GM23338 (cell line): ENCODE results near the gene MEOX2. TPM values are rescaled to one million over a fixed set of nuclear protein-coding genes. Genes with fewer than 3 reads are reported as not detected.

Experiments
- ATAC-seq: fragments of 200-7000 bp; cut with Tn5 transposase; 3 replicates; pipeline ENCODE4 v1.9.1; 2020
- DNase-seq: peaks from one replicate; pipeline ENCODE4 v3.0.0-alpha.2; 2015; ENCODE audit warnings: low spot score
- H2AFZ ChIP-seq: fragments of 200-600 bp; sonication (generic); 2 replicates; pipeline ENCODE4 v1.8.0; 2016; ENCODE audit warnings: antibody characterized with exemption, mild to moderate bottlenecking, moderate library complexity
- H3F3A ChIP-seq: fragments of 200-600 bp; sonication (generic); replicated peaks from 2 replicates; pipeline ENCODE4 v1.8.0; 2017; ENCODE audit warnings: antibody characterized with exemption, mixed run types, low read depth
- H3K27ac ChIP-seq: fragments of 200-600 bp; sonication (generic); 2 replicates; pipeline ENCODE4 v1.6.1; 2016; ENCODE audit warnings: low read depth
- H3K27me3 ChIP-seq: fragments of 200-600 bp; sonication (generic); 2 replicates; pipeline ENCODE4 v1.8.0; 2016; ENCODE audit warnings: mild to moderate bottlenecking, mixed run types, moderate library complexity; ENCODE audit not compliant: insufficient read depth
- H3K36me3 ChIP-seq: fragments of 200-600 bp; sonication (generic); 2 replicates; pipeline ENCODE4 v1.8.0; 2016; ENCODE audit warnings: mild to moderate bottlenecking; ENCODE audit not compliant: insufficient read depth
- H3K4me1 ChIP-seq: fragments of 200-600 bp; sonication (generic); 2 replicates; pipeline ENCODE4 v1.8.0; 2016; ENCODE audit warnings: mild to moderate bottlenecking, moderate library complexity; ENCODE audit not compliant: insufficient read depth
- H3K4me2 ChIP-seq: fragments of 200-600 bp; sonication (generic); 2 replicates; pipeline ENCODE4 v1.7.1; 2017; ENCODE audit warnings: mixed run types
- H3K4me3 ChIP-seq: fragments of 200-600 bp; sonication (generic); 2 replicates; pipeline ENCODE4 v1.6.1; 2016; ENCODE audit warnings: mixed run types
- H3K79me2 ChIP-seq: fragments of 200-600 bp; sonication (generic); replicated peaks from 2 replicates; pipeline ENCODE4 v1.8.0; 2017; ENCODE audit warnings: mild to moderate bottlenecking; ENCODE audit not compliant: insufficient read depth
- H3K9me2 ChIP-seq: fragments of 200-600 bp; sonication (generic); 2 replicates; pipeline ENCODE4 v1.8.0; 2017; ENCODE audit not compliant: insufficient read depth
- H4K20me1 ChIP-seq: fragments of 200-600 bp; sonication (generic); replicated peaks from 2 replicates; pipeline ENCODE4 v1.8.0; 2017; ENCODE audit warnings: mild to moderate bottlenecking; ENCODE audit not compliant: insufficient read depth
- H3K27ac Mint-ChIP-seq: 2 replicates; pipeline ENCODE4 v1.8.0; 2020; ENCODE audit warnings: inconsistent platforms, mild to moderate bottlenecking, moderate library complexity, mixed read lengths
- H3K27me3 Mint-ChIP-seq: 3 replicates; pipeline ENCODE4 v1.8.0; 2022; ENCODE audit warnings: low read depth, mild to moderate bottlenecking, moderate library complexity, mixed read lengths, inconsistent platforms; ENCODE audit not compliant: insufficient read depth, poor library complexity
- H3K36me3 Mint-ChIP-seq: 3 replicates; pipeline ENCODE4 v1.8.0; 2021; ENCODE audit warnings: low read depth, mild to moderate bottlenecking, inconsistent platforms, moderate library complexity, mixed read lengths
- H3K4me1 Mint-ChIP-seq: 3 replicates; pipeline ENCODE4 v1.8.0; 2020; ENCODE audit warnings: mild to moderate bottlenecking, inconsistent platforms, mixed read lengths
- H3K4me3 Mint-ChIP-seq: 3 replicates; pipeline ENCODE4 v1.8.0; 2021; ENCODE audit warnings: moderate library complexity, mild to moderate bottlenecking, inconsistent platforms, mixed read lengths
- H3K9me3 Mint-ChIP-seq: 3 replicates; pipeline ENCODE4 v1.8.0; 2020; ENCODE audit warnings: moderate library complexity, mild to moderate bottlenecking, inconsistent platforms, mixed read lengths
- CREB1 ChIP-seq: fragments of 250-450 bp; sonication (Bioruptor Pico); IDR thresholded peaks from 2 replicates; pipeline ENCODE4 v1.5.0; 2020; ENCODE audit warnings: low read depth, mild to moderate bottlenecking, moderate library complexity
- CTCF ChIP-seq, 2 experiments: fragments of 200-600 bp in 1 of 2; sonication (generic) in 1 of 2; conservative IDR thresholded peaks; 2 replicates each; pipeline versions ENCODE4 v1.5.1 to v1.6.1; 2016 to 2017; ENCODE audit warnings: antibody characterized with exemption in 2 of 2, low read depth in 2 of 2, mild to moderate bottlenecking in 2 of 2, moderate library complexity in 1 of 2
- ETS1 ChIP-seq: IDR thresholded peaks from 2 replicates; pipeline ENCODE4 v1.6.1; 2016; ENCODE audit warnings: antibody characterized with exemption
- EZH2 ChIP-seq: fragments of 200-600 bp; sonication (generic); IDR thresholded peaks from one replicate; pipeline ENCODE4 v1.8.0; 2017; ENCODE audit warnings: antibody characterized with exemption, mild to moderate bottlenecking, low read depth; ENCODE audit not compliant: unreplicated experiment
- EZH2phosphoT487 ChIP-seq: fragments of 200-600 bp; sonication (generic); IDR thresholded peaks from one replicate; pipeline ENCODE4 v1.8.1; 2018; ENCODE audit warnings: antibody characterized with exemption; ENCODE audit not compliant: unreplicated experiment
- JUNB ChIP-seq: IDR thresholded peaks from one replicate; pipeline ENCODE4 v1.6.1; 2016; ENCODE audit warnings: antibody characterized with exemption; ENCODE audit not compliant: unreplicated experiment
- POLR2AphosphoS5 ChIP-seq: IDR thresholded peaks from 2 replicates; pipeline ENCODE4 v1.6.1; 2016; ENCODE audit warnings: antibody characterized with exemption, low read depth
- REST ChIP-seq: IDR thresholded peaks from one replicate; pipeline ENCODE4 v1.6.1; 2018; ENCODE audit warnings: antibody characterized with exemption; ENCODE audit not compliant: unreplicated experiment
- STAT1 ChIP-seq: IDR thresholded peaks from one replicate; pipeline ENCODE4 v1.6.1; 2016; ENCODE audit warnings: antibody characterized with exemption; ENCODE audit not compliant: unreplicated experiment
- ZNF114 ChIP-seq: fragments of 250-450 bp; sonication (Bioruptor Pico); IDR thresholded peaks from 2 replicates; pipeline ENCODE4 v1.5.0; 2020; ENCODE audit warnings: mild to moderate bottlenecking, moderate library complexity
- ZNF331 ChIP-seq: fragments of 250-450 bp; sonication (Bioruptor Pico); IDR thresholded peaks from 2 replicates; pipeline ENCODE4 v1.5.0; 2020; ENCODE audit warnings: low read depth, mild to moderate bottlenecking, moderate library complexity
- polyA plus RNA-seq: library from polyadenylated mRNA; unstranded; fragments of >200 nt; fragmentation: Nextera tagmentation; extraction: Ambion mirVana; gene quantifications from 2 replicates; pipeline ENCODE4 v1.2.1, GENCODE V29; 2016
- total RNA-seq: library from RNA; depleted of rRNA; stranded (reverse); fragments of >200 nt; shearing (Covaris generic); gene quantifications from 2 replicates; pipeline ENCODE4 v1.2.3, GENCODE V29; 2014

Gene MEOX2
- total and polyA plus RNA-seq, 2 experiments from 2014 or later, result 0.50 to 1.2 TPM

GRCh38 chr7:15571301-15571878, 115.1 kb downstream of the MEOX2 start:
- peaks cover 1% of the 10 kb centered on the region for H3K27me3 Mint-ChIP-seq
- DNase-seq, result no peak

DNA sequence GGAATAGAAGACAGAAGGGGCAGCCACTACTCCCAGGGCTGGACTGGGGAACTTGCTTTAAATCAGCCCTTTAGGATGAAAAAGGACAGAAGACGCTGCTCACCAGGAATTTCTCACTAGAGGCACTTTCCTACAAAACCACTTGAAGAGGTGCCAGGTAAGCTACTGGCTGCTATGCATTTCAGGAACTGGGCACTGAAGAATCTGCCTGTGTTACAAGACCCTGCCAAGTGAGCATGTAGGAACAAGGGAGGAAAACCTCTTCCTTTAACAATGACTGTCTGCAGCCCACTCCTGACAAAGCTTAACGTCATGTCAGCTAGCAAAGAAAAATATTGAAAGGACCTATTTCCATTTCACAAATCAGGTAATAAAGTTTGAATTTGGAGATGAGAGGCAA, 118.8 kb downstream of the MEOX2 start:
- Histone ChIP-seq H3K9me2 (no peaks in the 10 kb centered on the region), H3K79me2 (no peaks in the 10 kb centered on the region), H2AFZ (no peak overlapping the region), H3K4me3 (no peak overlapping the region), H3F3A (no peaks in the 10 kb centered on the region), H3K27ac (no peak overlapping the region), H3K4me2 (no peak overlapping the region), H3K4me1 (no peaks in the 10 kb centered on the region), H4K20me1 (no peaks in the 10 kb centered on the region), H3K27me3 (no peaks in the 10 kb centered on the region), H3K36me3 (no peaks in the 10 kb centered on the region)
- ATAC-seq (no peak), DNase-seq (no peak)
- no peak overlapping the region for H3K4me3 Mint-ChIP-seq
- no peaks in the 10 kb centered on the region for H3K4me1 Mint-ChIP-seq
- TF ChIP-seq REST (no peak), POLR2AphosphoS5 (no peak), EZH2 (no peak), ZNF331 (CRISPR knock-in tag) (no peak), JUNB (no peak), CREB1 (CRISPR knock-in tag) (no peak), ETS1 (no peak), CTCF (conservative IDR thresholded peaks at IDR 0.05; ENCODE audit: low read depth in 2 of 2) (no peak), STAT1 (no peak), EZH2phosphoT487 (no peak), ZNF114 (CRISPR knock-in tag) (no peak)
- no peaks in the 10 kb centered on the region; the same call in 2 of the 3 replicates for H3K9me3 Mint-ChIP-seq
- no peak overlapping the region for H3K27ac Mint-ChIP-seq
- H3K36me3 Mint-ChIP-seq, result no peaks in the 10 kb centered on the region
- no peaks in the 10 kb centered on the region for H3K27me3 Mint-ChIP-seq

More at GRCh38 chr7:15571301-15571878, 115.1 kb downstream of the MEOX2 start:
- no peaks in the 10 kb centered on the region for H3K36me3 Mint-ChIP-seq
- H3K4me3 Mint-ChIP-seq, result no peak overlapping the region
- Histone ChIP-seq H3K4me1 (no peaks in the 10 kb centered on the region), H3K9me2 (no peaks in the 10 kb centered on the region), H4K20me1 (no peaks in the 10 kb centered on the region), H2AFZ (no peak overlapping the region), H3K4me2 (no peak overlapping the region), H3K27ac (no peak overlapping the region), H3K36me3 (no peaks in the 10 kb centered on the region), H3F3A (no peaks in the 10 kb centered on the region), H3K27me3 (no peaks in the 10 kb centered on the region), H3K79me2 (no peaks in the 10 kb centered on the region), H3K4me3 (no peak overlapping the region)
- no peak overlapping the region for H3K27ac Mint-ChIP-seq
- no peak for TF ChIP-seq ZNF331 (CRISPR knock-in tag)
- no peak for TF ChIP-seq ETS1
- no peak for TF ChIP-seq STAT1
- no peak for ATAC-seq
- no peaks in the 10 kb centered on the region; the same call in 2 of the 3 replicates for H3K9me3 Mint-ChIP-seq
- H3K4me1 Mint-ChIP-seq, result no peaks in the 10 kb centered on the region
